HCT116 (cell line): ENCODE data around the gene NDUFAF4. TPM values are rescaled to one million over a fixed set of nuclear protein-coding genes. Genes with fewer than 3 reads are reported as not detected.

Experiments used
- total RNA-seq: library from RNA; stranded (reverse); gene quantifications from one replicate; pipeline ENCODE4 v1.2.1, GENCODE V29; 2021; ENCODE audit not compliant: unreplicated experiment

NDUFAF4 gene
- total RNA-seq, 1 experiment from 2014 or later: 62.4 TPM

Other genes with a start within 250 kb of the NDUFAF4 start
- 3.5 TPM for gene GPR63, start 60.4 kb downstream of the NDUFAF4 start, total RNA-seq
- gene KLHL32, start 26.8 kb upstream of the NDUFAF4 start, total RNA-seq: 0.81 TPM